ENCODE results near the gene ACRBP. TPM values are rescaled to one million over a fixed set of nuclear protein-coding genes. Genes with fewer than 3 reads are reported as not detected.

Gene ACRBP
- 11.9 and 12.3 TPM in 2 replicates for total RNA-seq
- 17.9 TPM for total RNA-seq (2013)
- polyA plus RNA-seq, result 10.7 and 12.2 TPM in 2 replicates
- 6.7 and 8.9 TPM in 2 replicates for polyA minus RNA-seq

DNA sequence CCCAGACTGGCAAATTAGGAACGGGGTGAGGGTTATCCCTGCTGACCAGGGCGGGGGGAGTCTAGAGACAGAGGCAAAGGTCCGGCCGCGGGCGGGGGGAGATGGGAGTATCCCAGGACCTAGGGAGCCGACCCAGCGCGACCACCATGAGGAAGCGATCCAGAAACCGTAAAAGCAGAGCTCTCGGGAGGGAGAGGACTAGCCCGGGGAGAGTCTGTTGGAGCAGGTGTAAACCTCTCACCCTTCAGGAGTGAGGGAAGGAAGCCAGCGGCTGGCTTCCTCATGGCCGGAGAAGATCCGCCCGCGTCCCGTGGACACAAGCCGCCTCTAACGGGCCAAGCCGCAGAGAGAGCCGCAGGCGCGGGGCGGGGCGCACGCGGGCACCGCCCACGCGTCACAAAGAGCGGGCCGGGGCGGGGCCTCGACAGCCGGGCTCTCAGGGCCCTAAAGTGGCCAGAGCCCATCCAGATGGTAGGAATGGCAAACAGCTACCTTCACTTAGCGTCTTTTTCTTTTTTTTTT lies at the start of gene ACRBP:
Gene ACRBP (minus strand): TSS at position 350 of the 522 bp plus-strand sequence. CDS start 66 bp downstream, at position 284.
- Histone ChIP-seq H4K20me1 (ENCODE audit: control insufficient read depth, insufficient read depth, low read length, poor library complexity, severe bottlenecking) (no peaks in the 10 kb centered on the region), H2AFZ (ENCODE audit: insufficient read depth, low read depth, low read length, poor library complexity, severe bottlenecking) (peak within 1 kb of the TSS; percentile 87), H3K27me3 (replicated peaks in 1 of 4; ENCODE audit: control extremely low read depth in 1 of 4, control insufficient read depth in 3 of 4, insufficient read depth in 4 of 4, low read length in 3 of 4) (no peaks in the 10 kb centered on the region), H3K4me1 (ENCODE audit: control insufficient read depth in 2 of 2, insufficient read depth in 2 of 2, low read length in 2 of 2) (peaks cover 24 to 43% of the 10 kb centered on the region in 2 donors), H3K4me3 (ENCODE audit: control extremely low read depth in 1 of 5, extremely low read depth in 1 of 5, insufficient read depth in 1 of 5, low read depth in 2 of 5, low read length in 4 of 5) (peak within 1 kb of the TSS; percentile 31 to 77 (median 60)), H3K27ac (ENCODE audit: low read length in 2 of 2) (peak within 1 kb of the TSS in 1 of 2 donors; percentile 60), H3K4me2 (replicated peaks; ENCODE audit: low read depth, low read length, poor library complexity, severe bottlenecking) (peak within 1 kb of the TSS; percentile 98), H3K9ac (ENCODE audit: low read length) (peak within 1 kb of the TSS; percentile 74), H3K36me3 (replicated peaks in 1 of 2; ENCODE audit: control extremely low read depth in 1 of 2, control insufficient read depth in 1 of 2, extremely low read depth in 1 of 2, insufficient read depth in 2 of 2, low read length in 1 of 2) (peaks cover 0 to 33% of the 10 kb centered on the region in 2 experiments), H3K79me2 (ENCODE audit: control insufficient read depth, insufficient read depth, low read length) (peaks cover 10% of the 10 kb centered on the region), H3K9me3 (ENCODE audit: control extremely low read depth in 1 of 3, control insufficient read depth in 2 of 3, insufficient read depth in 1 of 3, low read length in 2 of 3) (peaks cover 0 to 14% (median 0%) of the 10 kb centered on the region in 3 donors)
- peak within 1 kb of the TSS; percentile 83 for H3K4me3 Mint-ChIP-seq
- H3K4me1 Mint-ChIP-seq, result peaks cover 40% of the 10 kb centered on the region
- 4% methylated on average over 38 of the region's 38 CpGs for WGBS (ENCODE audit: insufficient coverage)
- ChIA-PET POLR2A (interaction anchor here (0.5 to 4.6 kb wide), 6 partner anchors 11 to 170 kb away, joined by 4 to 25 read pairs (median 7); partner anchors contain the start of gene LPAR5), CTCF (interaction anchor here (0.6 to 1.5 kb wide), 4 partner anchors 12 to 89 kb away, joined by 3 to 6 read pairs (median 3); partner anchors contain the start of gene LPAR5)
- ATAC-seq (ENCODE audit: low read depth) (peak; percentile 83), DNase-seq (peak; percentile 73)
- peak within 1 kb of the TSS; percentile 68 for H3K27ac Mint-ChIP-seq
- no peaks in the 10 kb centered on the region for H3K27me3 Mint-ChIP-seq
- TF ChIP-seq CTCF (IDR thresholded peaks at IDR 0.05), result no peak
- no peak for TF ChIP-seq EZH2 (IDR thresholded peaks at IDR 0.05; ENCODE audit: borderline replicate concordance, insufficient read depth, low read depth, low read length, poor library complexity, severe bottlenecking)
- no peaks in the 10 kb centered on the region for H3K9me3 Mint-ChIP-seq (ENCODE audit: insufficient read depth)
- intact Hi-C loops (cut with micrococcal nuclease), result loop anchor here (1.0 kb wide), 1 partner anchor 9 kb away; no protein-coding TSS in a partner anchor

All from B cell (primary cell).